ENCODE data around the gene FAM117A. TPM values are rescaled to one million over a fixed set of nuclear protein-coding genes. Genes with fewer than 3 reads are reported as not detected.
"Not testable (repeated sequence)": the region's sequence is repeated elsewhere in the genome, so short reads cannot be mapped to it uniquely, and the experiment has no call there.

FAM117A gene
- total and polyA plus RNA-seq, 4 donors = 3.0 to 9.5 (median 6.3) TPM

GRCh38 chr17:49673679-49674078 is 90.3 kb downstream of the FAM117A start:
- not testable (repeated sequence) for H3K4me1 ChIP-seq (ENCODE audit: control insufficient read depth, insufficient read depth, low read length); H3K36me3 ChIP-seq (ENCODE audit: control insufficient read depth, insufficient read depth, low read length); H3K27me3 ChIP-seq (ENCODE audit: control insufficient read depth, insufficient read depth, low read length); DNase-seq (ENCODE audit: low read depth in 4 of 6, low spot score in 6 of 6); H3K9me3 ChIP-seq (ENCODE audit: control insufficient read depth, insufficient read depth, low read length); H3K4me3 ChIP-seq (ENCODE audit: low read depth, low read length); H3K27ac ChIP-seq (ENCODE audit: low read depth, low read length)
- WGBS (ENCODE audit: insufficient coverage) = no CpG with 5 or more reads among the region's 6 CpGs

GRCh38 chr17:49670641-49671040 is 93.3 kb downstream of the FAM117A start:
- DNase-seq (ENCODE audit: low read depth in 4 of 6, low spot score in 6 of 6) = no peak
- Histone ChIP-seq H3K9me3 (ENCODE audit: control insufficient read depth, insufficient read depth, low read length) (no peaks in the 10 kb centered on the region), H3K36me3 (ENCODE audit: control insufficient read depth, insufficient read depth, low read length) (peaks cover 3% of the 10 kb centered on the region), H3K27me3 (ENCODE audit: control insufficient read depth, insufficient read depth, low read length) (no peaks in the 10 kb centered on the region), H3K27ac (ENCODE audit: low read depth, low read length) (no peak overlapping the region), H3K4me3 (ENCODE audit: low read depth, low read length) (no peak overlapping the region), H3K4me1 (ENCODE audit: control insufficient read depth, insufficient read depth, low read length) (peaks cover 2% of the 10 kb centered on the region)
- WGBS (ENCODE audit: insufficient coverage) = no CpG with 5 or more reads among the region's 4 CpGs

DNA sequence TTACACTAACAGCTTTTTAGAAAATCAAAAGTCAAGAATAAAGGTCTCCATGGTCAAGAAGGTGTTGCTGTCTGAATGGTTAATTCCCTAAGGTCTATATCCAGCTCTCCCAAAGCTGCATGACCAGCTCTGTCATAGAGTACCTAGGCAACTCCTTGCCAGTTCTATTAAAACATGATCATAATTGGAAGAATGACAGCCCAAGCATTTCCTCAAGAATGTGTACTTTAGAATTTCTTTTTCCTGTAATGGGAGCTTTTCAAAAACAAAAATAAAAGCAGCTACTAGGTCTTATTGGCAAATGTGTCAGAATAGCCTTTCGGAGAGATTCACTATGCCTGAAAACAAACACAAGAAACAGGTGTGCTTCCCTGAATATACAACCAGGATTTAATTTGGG is 93.9 kb downstream of the FAM117A start:
- no peaks in the 10 kb centered on the region for H3K4me1 ChIP-seq (ENCODE audit: control insufficient read depth, insufficient read depth, low read length)
- peaks cover 8% of the 10 kb centered on the region for H3K36me3 ChIP-seq (ENCODE audit: control insufficient read depth, insufficient read depth, low read length)
- H3K4me3 ChIP-seq (ENCODE audit: low read depth, low read length) = no peak overlapping the region
- no peaks in the 10 kb centered on the region for H3K9me3 ChIP-seq (ENCODE audit: control insufficient read depth, insufficient read depth, low read length)
- H3K27ac ChIP-seq (ENCODE audit: low read depth, low read length) = no peak overlapping the region
- no CpG with 5 or more reads among the region's 1 CpG for whole genome bisulfite sequencing (ENCODE audit: insufficient coverage)
- no peak for DNase-seq (ENCODE audit: low read depth in 4 of 6, low spot score in 6 of 6)
- no peaks in the 10 kb centered on the region for H3K27me3 ChIP-seq (ENCODE audit: control insufficient read depth, insufficient read depth, low read length)

GRCh38 chr17:49667854-49668253 is 96.1 kb downstream of the FAM117A start:
- no peak overlapping the region for H3K27ac ChIP-seq (ENCODE audit: low read depth, low read length)
- no CpG with 5 or more reads among the region's 2 CpGs for WGBS (ENCODE audit: insufficient coverage)
- no peaks in the 10 kb centered on the region for H3K9me3 ChIP-seq (ENCODE audit: control insufficient read depth, insufficient read depth, low read length)
- DNase-seq (ENCODE audit: low read depth in 4 of 6, low spot score in 6 of 6) = no peak
- H3K4me3 ChIP-seq (ENCODE audit: low read depth, low read length) = no peak overlapping the region
- H3K36me3 ChIP-seq (ENCODE audit: control insufficient read depth, insufficient read depth, low read length) = peaks cover 8% of the 10 kb centered on the region
- H3K4me1 ChIP-seq (ENCODE audit: control insufficient read depth, insufficient read depth, low read length) = no peaks in the 10 kb centered on the region
- H3K27me3 ChIP-seq (ENCODE audit: control insufficient read depth, insufficient read depth, low read length) = no peaks in the 10 kb centered on the region

GRCh38 chr17:49664706-49665211 is 99.2 kb downstream of the FAM117A start:
- Histone ChIP-seq H3K27me3 (ENCODE audit: control insufficient read depth, insufficient read depth, low read length) (no peaks in the 10 kb centered on the region), H3K27ac (ENCODE audit: low read depth, low read length) (no peak overlapping the region), H3K36me3 (ENCODE audit: control insufficient read depth, insufficient read depth, low read length) (peaks cover 8% of the 10 kb centered on the region), H3K9me3 (ENCODE audit: control insufficient read depth, insufficient read depth, low read length) (no peaks in the 10 kb centered on the region), H3K4me1 (ENCODE audit: control insufficient read depth, insufficient read depth, low read length) (no peaks in the 10 kb centered on the region), H3K4me3 (ENCODE audit: low read depth, low read length) (no peak overlapping the region)
- no peak for DNase-seq (ENCODE audit: low read depth in 4 of 6, low spot score in 6 of 6)
- 94% methylated on average over 2 of the region's 3 CpGs for WGBS (ENCODE audit: insufficient coverage)

Other genes starting within 250 kb of the FAM117A start
- 1 to 10 TPM; 2.6 to 2.8 TPM for gene NXPH3, start 188.3 kb downstream of the FAM117A start, total RNA-seq
- gene NXPH3, start 188.3 kb downstream of the FAM117A start, polyA plus RNA-seq (ENCODE audit: insufficient read length in 2 of 2) = 1 to 10 TPM; 7.0 to 7.5 TPM
- gene SPOP, start 86.0 kb downstream of the FAM117A start, total RNA-seq = 100 to 1,000 TPM in 1 of 2 donors, 10 to 100 TPM in 1; 81.5 to 106 TPM
- 10 to 100 TPM; 70.3 to 75.4 TPM for gene SPOP, start 86.0 kb downstream of the FAM117A start, polyA plus RNA-seq (ENCODE audit: insufficient read length in 2 of 2)
- gene SLC35B1, start 56.2 kb downstream of the FAM117A start, total RNA-seq = 10 to 100 TPM; 40.2 to 59.9 TPM
- gene SLC35B1, start 56.2 kb downstream of the FAM117A start, polyA plus RNA-seq (ENCODE audit: insufficient read length in 2 of 2) = 10 to 100 TPM; 84.6 to 90.7 TPM
- 10 to 100 TPM; 54.9 to 58.6 TPM for gene KAT7, start 24.6 kb upstream of the FAM117A start, total RNA-seq
- gene KAT7, start 24.6 kb upstream of the FAM117A start, polyA plus RNA-seq (ENCODE audit: insufficient read length in 2 of 2) = 10 to 100 TPM; 53.0 to 53.4 TPM
- not detected for gene TAC4, start 83.9 kb upstream of the FAM117A start, total RNA-seq
- gene TAC4, start 83.9 kb upstream of the FAM117A start, polyA plus RNA-seq (ENCODE audit: insufficient read length in 2 of 2) = under 1 TPM in 1 of 2 donors, not detected in 1; 0.35 TPM
- not detected for gene DLX4, start 205.1 kb upstream of the FAM117A start, total RNA-seq
- under 1 TPM in 1 of 2 donors, not detected in 1; 0.42 TPM for gene DLX4, start 205.1 kb upstream of the FAM117A start, polyA plus RNA-seq (ENCODE audit: insufficient read length in 2 of 2)
- under 1 TPM in 1 of 2 donors, not detected in 1; 0.44 TPM for gene DLX3, start 231.1 kb upstream of the FAM117A start, total RNA-seq
- gene DLX3, start 231.1 kb upstream of the FAM117A start, polyA plus RNA-seq (ENCODE audit: insufficient read length in 2 of 2) = under 1 TPM; 0.10 to 0.39 TPM